ENCODE results near the gene ZNF69. TPM values are rescaled to one million over a fixed set of nuclear protein-coding genes. Genes with fewer than 3 reads are reported as not detected.

ZNF69 gene
- total and polyA plus RNA-seq, 4 donors = 2.5 to 12.0 (median 8.9) TPM

GRCh38 chr19:11856596-11857250 lies 30.9 kb upstream of the ZNF69 start:
- no peaks in the 10 kb centered on the region for H3K27me3 ChIP-seq (ENCODE audit: control insufficient read depth in 4 of 4, insufficient read depth in 4 of 4, low read length in 3 of 4)
- H3K4me3 ChIP-seq (ENCODE audit: low read depth in 1 of 3, low read length in 3 of 3) = no peak overlapping the region
- no peak overlapping the region for H3K27ac ChIP-seq (ENCODE audit: low read depth in 1 of 2, low read length in 2 of 2)
- no peak overlapping the region for H3K9ac ChIP-seq (ENCODE audit: low read depth in 1 of 2, low read length in 2 of 2)
- peaks cover 0 to 2% (median 0%) of the 10 kb centered on the region in 4 donors for H3K36me3 ChIP-seq (ENCODE audit: control insufficient read depth in 4 of 4, insufficient read depth in 3 of 4, low read depth in 1 of 4, low read length in 3 of 4)
- no peak for DNase-seq (ENCODE audit: low spot score)
- TF ChIP-seq GABPA (IDR thresholded peaks at IDR 0.05 in 1 of 2, conservative IDR thresholded peaks at IDR 0.05 in 1 of 2) = no peak
- H3K4me1 ChIP-seq (ENCODE audit: control insufficient read depth in 4 of 4, insufficient read depth in 4 of 4, low read length in 3 of 4) = no peaks in the 10 kb centered on the region
- H3K9me3 ChIP-seq (ENCODE audit: control insufficient read depth in 4 of 4, low read length in 3 of 4) = peaks cover 0 to 5% (median 3%) of the 10 kb centered on the region in 4 donors
- WGBS = 90% methylated on average over 12 of the region's 12 CpGs

GRCh38 chr19:11860721-11861120 lies 26.9 kb upstream of the ZNF69 start:
- peaks cover 0 to 10% (median 7%) of the 10 kb centered on the region in 4 donors for H3K9me3 ChIP-seq (ENCODE audit: control insufficient read depth in 4 of 4, low read length in 3 of 4)
- H3K4me1 ChIP-seq (ENCODE audit: control insufficient read depth in 4 of 4, insufficient read depth in 4 of 4, low read length in 3 of 4) = no peaks in the 10 kb centered on the region
- H3K36me3 ChIP-seq (ENCODE audit: control insufficient read depth in 4 of 4, insufficient read depth in 3 of 4, low read depth in 1 of 4, low read length in 3 of 4) = peaks cover 0 to 2% (median 0%) of the 10 kb centered on the region in 4 donors
- H3K4me3 ChIP-seq (ENCODE audit: low read depth in 1 of 3, low read length in 3 of 3) = no peak overlapping the region
- WGBS = 94% methylated on average over 7 of the region's 7 CpGs
- no peak overlapping the region for H3K9ac ChIP-seq (ENCODE audit: low read depth in 1 of 2, low read length in 2 of 2)
- no peak for DNase-seq (ENCODE audit: low spot score)
- no peak for TF ChIP-seq HNF4G (IDR thresholded peaks at IDR 0.05)
- TF ChIP-seq REST (IDR thresholded peaks at IDR 0.05) = no peak
- no peak for TF ChIP-seq ZBTB33 (IDR thresholded peaks at IDR 0.05)
- no peak for TF ChIP-seq FOXA2 (IDR thresholded peaks at IDR 0.05)
- no peak for TF ChIP-seq RAD21 (IDR thresholded peaks at IDR 0.05)
- TF ChIP-seq FOXA1 (IDR thresholded peaks at IDR 0.05) = no peak
- TF ChIP-seq CTCF (IDR thresholded peaks at IDR 0.05; ENCODE audit: low read depth, low read length, missing input control) = no peak
- no peak for TF ChIP-seq YY1 (IDR thresholded peaks at IDR 0.05)
- no peak for TF ChIP-seq EGR1 (IDR thresholded peaks at IDR 0.05; ENCODE audit: low read depth in 2 of 2)
- no peak for TF ChIP-seq NR2F2 (IDR thresholded peaks at IDR 0.05)
- TF ChIP-seq RXRA (IDR thresholded peaks at IDR 0.05) = no peak
- no peak overlapping the region for H3K27ac ChIP-seq (ENCODE audit: low read depth in 1 of 2, low read length in 2 of 2)
- H3K27me3 ChIP-seq (ENCODE audit: control insufficient read depth in 4 of 4, insufficient read depth in 4 of 4, low read length in 3 of 4) = no peaks in the 10 kb centered on the region

All from liver (tissue), 9 donors.